ENCODE data around the gene NXPH2. TPM values are rescaled to one million over a fixed set of nuclear protein-coding genes. Genes with fewer than 3 reads are reported as not detected.
A peak's percentile ranks its signal among the peaks of the same experiment; 100 is the strongest.

NXPH2 gene
- total RNA-seq, 1 donor from 2014 or later, result 0.12 TPM

DNA sequence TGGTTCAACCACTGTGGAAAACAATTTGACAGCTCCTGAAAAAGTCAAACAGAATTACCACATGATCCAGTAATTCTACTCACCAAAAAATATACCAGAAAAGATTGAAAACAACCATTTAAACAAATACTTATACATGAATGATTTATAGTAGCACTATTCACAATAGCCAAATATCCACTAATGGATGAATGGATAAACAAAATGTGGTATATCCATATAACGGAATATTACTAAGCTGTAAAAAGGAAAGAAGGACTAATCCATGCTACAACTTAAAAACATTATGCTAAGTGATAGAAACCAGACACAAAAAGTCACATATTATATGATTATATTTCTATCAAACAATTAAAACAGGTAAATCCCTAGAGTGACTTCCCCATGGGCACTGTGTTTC, 147.1 kb downstream of the NXPH2 start:
- H3K4me3 ChIP-seq (ENCODE audit: low read depth, low read length), result no peak overlapping the region
- TF ChIP-seq, protein P1, sequence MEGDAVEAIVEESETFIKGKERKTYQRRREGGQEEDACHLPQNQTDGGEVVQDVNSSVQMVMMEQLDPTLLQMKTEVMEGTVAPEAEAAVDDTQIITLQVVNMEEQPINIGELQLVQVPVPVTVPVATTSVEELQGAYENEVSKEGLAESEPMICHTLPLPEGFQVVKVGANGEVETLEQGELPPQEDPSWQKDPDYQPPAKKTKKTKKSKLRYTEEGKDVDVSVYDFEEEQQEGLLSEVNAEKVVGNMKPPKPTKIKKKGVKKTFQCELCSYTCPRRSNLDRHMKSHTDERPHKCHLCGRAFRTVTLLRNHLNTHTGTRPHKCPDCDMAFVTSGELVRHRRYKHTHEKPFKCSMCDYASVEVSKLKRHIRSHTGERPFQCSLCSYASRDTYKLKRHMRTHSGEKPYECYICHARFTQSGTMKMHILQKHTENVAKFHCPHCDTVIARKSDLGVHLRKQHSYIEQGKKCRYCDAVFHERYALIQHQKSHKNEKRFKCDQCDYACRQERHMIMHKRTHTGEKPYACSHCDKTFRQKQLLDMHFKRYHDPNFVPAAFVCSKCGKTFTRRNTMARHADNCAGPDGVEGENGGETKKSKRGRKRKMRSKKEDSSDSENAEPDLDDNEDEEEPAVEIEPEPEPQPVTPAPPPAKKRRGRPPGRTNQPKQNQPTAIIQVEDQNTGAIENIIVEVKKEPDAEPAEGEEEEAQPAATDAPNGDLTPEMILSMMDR (conservative IDR thresholded peaks at IDR 0.05; ENCODE audit: low read depth, low read length), result no peak
- no peak for DNase-seq (ENCODE audit: low read depth)

GRCh38 chr2:138632066-138632620, 148.0 kb downstream of the NXPH2 start:
- DNase-seq (ENCODE audit: low read depth), result no peak
- no peak overlapping the region for H3K4me3 ChIP-seq (ENCODE audit: low read depth, low read length)
- TF ChIP-seq, protein P1 (conservative IDR thresholded peaks at IDR 0.05; ENCODE audit: low read depth, low read length), result no peak

- TF ChIP-seq, protein P1 (conservative IDR thresholded peaks at IDR 0.05; ENCODE audit: low read depth, low read length), result no peak
- no peak overlapping the region for H3K4me3 ChIP-seq (ENCODE audit: low read depth, low read length)
- no peak for DNase-seq (ENCODE audit: low read depth)
These were observed 150.0 kb downstream of the NXPH2 start for GRCh38 chr2:138630164-138630563.

- TF ChIP-seq, protein P1 (conservative IDR thresholded peaks at IDR 0.05; ENCODE audit: low read depth, low read length), result no peak
- no peak for DNase-seq (ENCODE audit: low read depth)
- H3K4me3 ChIP-seq (ENCODE audit: low read depth, low read length), result no peak overlapping the region
These were observed 154.0 kb downstream of the NXPH2 start for GRCh38 chr2:138626148-138626547.

DNA sequence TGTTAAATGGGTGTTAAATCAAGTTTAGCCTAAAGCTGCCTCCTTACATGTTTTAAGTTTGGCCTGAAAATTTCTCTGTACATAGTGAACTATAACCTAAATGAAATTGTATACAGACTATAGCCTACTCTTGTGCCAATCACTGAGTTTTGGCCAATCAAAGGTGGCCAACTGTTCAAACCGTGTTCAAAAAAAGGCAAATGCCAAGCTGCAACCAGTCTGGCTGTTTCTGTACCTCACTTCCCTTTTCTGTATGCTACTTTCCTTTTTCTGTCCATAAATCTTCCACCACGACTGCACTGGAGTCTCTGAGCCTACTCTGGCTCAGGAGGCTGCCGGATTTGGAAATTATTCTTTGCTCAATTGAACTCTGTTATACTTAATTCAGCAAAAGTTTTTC, 157.6 kb downstream of the NXPH2 start:
- H3K4me3 ChIP-seq (ENCODE audit: low read depth, low read length), result no peak overlapping the region
- no peak for DNase-seq (ENCODE audit: low read depth)
- TF ChIP-seq, protein P1 (conservative IDR thresholded peaks at IDR 0.05; ENCODE audit: low read depth, low read length), result no peak

DNA sequence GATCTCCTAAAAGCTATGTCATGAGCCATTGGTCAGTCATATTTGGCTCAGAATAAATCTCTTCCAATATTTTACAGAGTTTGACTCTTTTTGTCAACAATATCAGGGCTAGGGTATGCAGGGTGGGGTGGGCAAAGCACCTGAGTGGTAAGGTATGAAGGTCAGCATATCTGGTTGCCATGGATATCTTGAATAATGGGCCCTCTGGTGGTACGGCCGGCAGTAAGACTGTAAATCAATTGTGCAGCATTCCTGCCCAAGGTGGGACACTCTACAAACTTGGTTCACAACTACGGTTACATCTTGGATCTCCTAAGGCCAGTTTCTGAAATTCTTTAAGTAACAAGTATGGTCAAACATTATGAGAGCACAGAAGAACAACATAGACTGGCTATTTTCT, 159.1 kb downstream of the NXPH2 start:
- no peak for DNase-seq (ENCODE audit: low read depth)

DNA sequence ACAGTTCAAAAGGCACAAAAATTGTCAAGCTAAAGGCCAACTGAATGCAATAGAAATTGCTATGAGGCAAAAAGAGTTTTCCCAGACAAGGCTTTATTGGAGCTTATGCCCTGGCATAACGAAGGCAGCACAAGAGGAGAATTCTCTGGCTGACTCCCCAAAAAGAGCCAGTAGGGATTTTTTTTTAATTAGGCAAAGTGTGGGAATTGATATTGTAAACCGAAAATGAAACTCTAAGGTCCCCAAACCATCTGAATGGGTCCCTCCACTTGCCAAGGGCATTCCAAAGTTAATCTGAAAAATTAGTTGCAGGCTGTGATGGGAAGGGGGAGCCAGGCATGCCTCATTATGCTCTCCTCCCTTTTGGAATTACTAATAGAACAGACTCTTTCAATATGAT, 159.8 kb downstream of the NXPH2 start:
- DNase-seq (ENCODE audit: low read depth), result no peak
- TF ChIP-seq, protein P1 (conservative IDR thresholded peaks at IDR 0.05; ENCODE audit: low read depth, low read length), result no peak
- no peak overlapping the region for H3K4me3 ChIP-seq (ENCODE audit: low read depth, low read length)

More for the DNA sequence above, 159.1 kb downstream of the NXPH2 start:
- TF ChIP-seq, protein P1 (conservative IDR thresholded peaks at IDR 0.05; ENCODE audit: low read depth, low read length), result peak; percentile 12
- H3K4me3 ChIP-seq (ENCODE audit: low read depth, low read length), result no peak overlapping the region

All from epithelial cell of proximal tubule (primary cell).